Measurements from ENCODE around the gene HECTD4.

GRCh38 chr12:112305951-112306350 is 76.3 kb downstream of the HECTD4 start:
- TF ChIP-seq CTCF (IDR thresholded peaks at IDR 0.05; ENCODE audit: poor library complexity, severe bottlenecking) (no peak), RAD21 (conservative IDR thresholded peaks at IDR 0.05) (no peak), SMC3 (conservative IDR thresholded peaks at IDR 0.05; ENCODE audit: poor library complexity) (no peak), EP300 (conservative IDR thresholded peaks at IDR 0.05; ENCODE audit: poor library complexity, severe bottlenecking) (no peak), EZH2 (IDR thresholded peaks at IDR 0.05; ENCODE audit: borderline replicate concordance, insufficient read depth, low read length, poor library complexity, severe bottlenecking) (no peak), REST (IDR thresholded peaks at IDR 0.05; ENCODE audit: borderline replicate concordance) (no peak), POLR2AphosphoS5 (IDR thresholded peaks at IDR 0.05) (no peak), MXI1 (conservative IDR thresholded peaks at IDR 0.05; ENCODE audit: poor library complexity, severe bottlenecking) (no peak)

All from neural cell (in vitro differentiated cells).